Breast epithelium (tissue), 3 donors: Measurements from ENCODE around the gene SLC22A17.

Source experiments
- POLR2A ChIP-seq: fragments of 450-650 bp; IDR thresholded peaks from one replicate; pipeline ENCODE4 v1.6.1; 2016; ENCODE audit warnings: antibody characterized with exemption, mild to moderate bottlenecking, moderate library complexity
- TF ChIP-seq, protein P1 (sequence below), 3 donors: fragments of 450-650 bp; IDR thresholded peaks; one replicate each; pipeline ENCODE4 v1.5.1; 2016 to 2017; ENCODE audit warnings: antibody characterized with exemption in 3 of 3, mild to moderate bottlenecking in 3 of 3, moderate library complexity in 3 of 3

DNA sequence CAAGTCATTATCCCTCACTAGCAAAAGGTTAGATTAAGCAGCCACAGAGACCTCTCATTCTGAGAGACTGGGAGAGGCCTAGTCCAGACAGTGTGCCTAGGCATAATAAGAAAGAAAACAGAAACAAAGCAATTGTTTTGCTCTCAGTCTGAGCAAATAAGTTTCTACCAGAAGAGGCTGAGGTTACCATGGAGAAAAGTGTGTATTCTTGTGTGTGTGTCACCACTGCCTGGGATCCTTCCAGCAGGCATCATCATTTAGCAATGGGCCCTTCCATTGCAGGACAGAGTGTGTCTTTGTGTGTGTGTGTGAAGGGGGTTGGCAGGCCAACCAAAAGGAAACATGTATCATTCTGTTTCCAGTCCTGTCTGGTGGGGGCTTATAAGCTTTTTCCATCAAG lies 8.6 kb upstream of the SLC22A17 start:
- TF ChIP-seq, protein P1, sequence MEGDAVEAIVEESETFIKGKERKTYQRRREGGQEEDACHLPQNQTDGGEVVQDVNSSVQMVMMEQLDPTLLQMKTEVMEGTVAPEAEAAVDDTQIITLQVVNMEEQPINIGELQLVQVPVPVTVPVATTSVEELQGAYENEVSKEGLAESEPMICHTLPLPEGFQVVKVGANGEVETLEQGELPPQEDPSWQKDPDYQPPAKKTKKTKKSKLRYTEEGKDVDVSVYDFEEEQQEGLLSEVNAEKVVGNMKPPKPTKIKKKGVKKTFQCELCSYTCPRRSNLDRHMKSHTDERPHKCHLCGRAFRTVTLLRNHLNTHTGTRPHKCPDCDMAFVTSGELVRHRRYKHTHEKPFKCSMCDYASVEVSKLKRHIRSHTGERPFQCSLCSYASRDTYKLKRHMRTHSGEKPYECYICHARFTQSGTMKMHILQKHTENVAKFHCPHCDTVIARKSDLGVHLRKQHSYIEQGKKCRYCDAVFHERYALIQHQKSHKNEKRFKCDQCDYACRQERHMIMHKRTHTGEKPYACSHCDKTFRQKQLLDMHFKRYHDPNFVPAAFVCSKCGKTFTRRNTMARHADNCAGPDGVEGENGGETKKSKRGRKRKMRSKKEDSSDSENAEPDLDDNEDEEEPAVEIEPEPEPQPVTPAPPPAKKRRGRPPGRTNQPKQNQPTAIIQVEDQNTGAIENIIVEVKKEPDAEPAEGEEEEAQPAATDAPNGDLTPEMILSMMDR (IDR thresholded peaks at IDR 0.05), result no peak
- no peak for TF ChIP-seq POLR2A
